T-helper 2 cell treated with Interferon-gamma antibody and Interleukin-4, amounts not matched to agents 100 ng/mL and 5 ng/mL, for 36 hours (primary cell): ENCODE data around the gene TSKU. TPM values are rescaled to one million over a fixed set of nuclear protein-coding genes. Genes with fewer than 3 reads are reported as not detected.

ENCODE experiments used
- intact Hi-C: fragments of 100-400 bp; cut with micrococcal nuclease; formaldehyde crosslinking; loops from one replicate; pipeline ENCODE4 v1.15.1; 2023
- total RNA-seq: library from RNA; stranded (reverse); gene quantifications from 2 replicates; pipeline ENCODE4 v1.2.3, GENCODE V29; 2022

TSKU gene
- total RNA-seq, 1 donor from 2014 or later: 2.3 TPM

- intact Hi-C loops: no loop called here
Measured at GRCh38 chr11:76769645-76770586, 13.2 kb upstream of the TSKU start.

DNA sequence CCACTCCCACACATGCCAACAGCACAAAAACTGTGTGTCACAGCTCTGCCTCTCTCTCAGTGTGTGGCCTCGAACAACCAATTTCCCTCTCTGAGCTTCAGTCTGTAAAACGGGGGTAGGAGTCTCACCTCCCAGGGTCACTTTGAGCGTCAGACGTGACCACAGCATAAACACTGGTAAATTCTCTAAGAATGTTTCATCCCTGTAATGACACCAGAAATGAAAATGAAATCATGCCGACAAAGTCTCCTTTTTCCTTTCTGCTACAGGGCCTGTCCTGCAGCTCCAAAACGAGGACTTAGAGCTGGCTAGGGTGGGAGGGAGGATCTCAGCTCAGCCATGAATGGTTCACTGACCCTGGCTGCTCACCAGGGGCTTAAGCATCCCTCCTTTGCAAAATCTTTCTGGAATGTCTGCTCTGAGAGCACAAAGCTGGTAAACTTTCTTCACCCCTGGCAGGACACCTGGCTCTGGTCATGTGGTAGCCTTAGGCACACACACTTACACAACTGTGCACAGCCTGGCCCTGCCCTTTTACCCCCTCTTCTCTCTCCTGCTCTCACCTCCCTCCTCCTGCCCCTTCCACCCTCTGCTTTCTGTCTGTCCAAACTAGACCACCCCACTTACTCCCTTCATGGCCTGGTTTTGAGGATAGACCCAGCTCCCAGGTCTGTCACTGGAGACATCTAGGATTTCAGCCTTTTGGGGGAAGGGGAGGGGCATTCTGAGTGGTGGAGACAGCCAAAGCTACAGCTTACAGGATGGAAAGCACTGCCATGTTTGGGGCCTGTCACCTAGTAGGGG is 12.3 kb upstream of the TSKU start:
- intact Hi-C loops: no loop called here

- intact Hi-C loops: no loop called here
Measured at GRCh38 chr11:76771446-76772099, 11.6 kb upstream of the TSKU start.

- intact Hi-C loops: no loop called here
Measured at GRCh38 chr11:76772100-76772782, 10.9 kb upstream of the TSKU start.

GRCh38 chr11:76772783-76773106 is 10.4 kb upstream of the TSKU start:
- intact Hi-C loops: no loop called here

GRCh38 chr11:76773921-76774361 is 9.2 kb upstream of the TSKU start:
- intact Hi-C loops: no loop called here

DNA sequence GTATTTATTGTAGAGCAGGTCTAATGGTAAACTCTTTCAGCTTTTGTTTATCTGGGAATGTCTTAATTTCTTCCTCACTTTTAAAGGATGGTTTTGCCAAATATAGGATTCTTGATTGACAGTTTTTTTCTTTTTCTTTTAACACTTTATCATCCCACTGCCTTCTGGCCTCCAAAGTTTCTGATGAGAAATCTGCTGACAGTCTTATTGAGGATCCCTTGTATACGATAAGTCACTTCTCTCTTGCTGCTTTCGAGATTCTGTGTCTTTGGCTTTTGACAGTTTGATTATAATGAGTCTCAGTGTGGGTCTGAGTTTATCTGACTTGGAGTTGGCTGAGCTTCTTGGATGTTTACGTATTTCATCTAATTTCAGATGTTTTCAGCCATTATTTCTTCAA is 6.7 kb upstream of the TSKU start:
- intact Hi-C loops: no loop called here

DNA sequence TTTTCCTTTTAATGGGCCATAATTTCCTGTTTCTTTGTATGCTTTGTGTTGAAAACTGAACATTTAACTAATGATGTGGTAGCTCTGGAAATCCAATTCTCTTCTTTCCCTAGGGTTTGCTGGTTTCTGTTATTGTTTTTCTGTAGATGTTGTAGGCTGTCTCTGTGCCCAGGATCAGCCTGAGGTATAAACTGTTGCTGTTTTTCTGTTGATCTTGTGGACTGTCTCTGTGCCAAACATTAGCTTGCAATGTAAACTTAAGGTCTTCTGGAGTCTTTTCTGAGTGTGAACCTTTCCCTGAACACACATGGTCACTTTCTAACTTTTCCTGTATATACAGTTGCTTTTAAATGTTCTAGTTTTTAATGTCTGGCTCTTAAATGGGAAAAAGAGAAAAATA is 5.9 kb upstream of the TSKU start:
- intact Hi-C loops: no loop called here

DNA sequence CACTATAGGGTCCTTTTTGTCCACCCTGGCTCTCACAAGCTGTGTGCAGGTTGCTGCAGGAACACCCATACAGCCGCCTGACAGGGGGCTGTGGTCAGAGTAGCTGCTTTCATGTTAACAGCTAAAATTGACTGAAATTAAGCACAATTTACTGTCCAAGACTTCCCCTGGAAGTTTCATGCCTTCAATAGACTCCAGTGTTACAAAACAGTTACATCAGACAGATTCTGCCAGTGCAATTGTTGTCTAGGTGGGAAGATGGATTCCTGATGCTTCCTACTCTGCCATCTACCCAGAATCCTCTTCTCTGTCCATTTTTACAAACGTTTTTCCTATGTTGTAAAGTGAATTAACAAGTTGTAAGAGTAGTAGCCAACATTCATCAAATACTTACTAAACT is 5.3 kb upstream of the TSKU start:
- intact Hi-C loops: no loop called here

DNA sequence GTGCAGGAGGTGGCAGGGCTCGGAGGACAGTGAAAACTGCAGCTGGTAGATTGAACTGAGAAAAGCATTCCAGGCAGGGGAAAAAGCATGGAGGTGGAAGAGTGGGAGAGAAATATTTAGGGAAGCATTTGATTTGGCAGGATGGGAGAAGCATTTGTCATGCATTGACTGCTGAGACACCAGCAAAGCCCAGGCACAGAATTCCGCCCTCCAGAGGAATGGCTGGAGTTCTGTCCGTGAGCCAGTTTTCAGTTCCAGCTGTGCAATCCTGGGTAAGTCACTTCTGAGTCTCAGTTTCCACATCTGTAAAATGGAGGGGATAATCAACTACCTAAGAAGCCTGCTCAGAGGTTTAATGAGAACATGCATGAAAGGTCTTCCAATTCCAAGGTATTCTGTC is 4.3 kb upstream of the TSKU start:
- intact Hi-C loops: no loop called here

GRCh38 chr11:76781046-76781801 is 1.9 kb upstream of the TSKU start:
- intact Hi-C loops: no loop called here

DNA sequence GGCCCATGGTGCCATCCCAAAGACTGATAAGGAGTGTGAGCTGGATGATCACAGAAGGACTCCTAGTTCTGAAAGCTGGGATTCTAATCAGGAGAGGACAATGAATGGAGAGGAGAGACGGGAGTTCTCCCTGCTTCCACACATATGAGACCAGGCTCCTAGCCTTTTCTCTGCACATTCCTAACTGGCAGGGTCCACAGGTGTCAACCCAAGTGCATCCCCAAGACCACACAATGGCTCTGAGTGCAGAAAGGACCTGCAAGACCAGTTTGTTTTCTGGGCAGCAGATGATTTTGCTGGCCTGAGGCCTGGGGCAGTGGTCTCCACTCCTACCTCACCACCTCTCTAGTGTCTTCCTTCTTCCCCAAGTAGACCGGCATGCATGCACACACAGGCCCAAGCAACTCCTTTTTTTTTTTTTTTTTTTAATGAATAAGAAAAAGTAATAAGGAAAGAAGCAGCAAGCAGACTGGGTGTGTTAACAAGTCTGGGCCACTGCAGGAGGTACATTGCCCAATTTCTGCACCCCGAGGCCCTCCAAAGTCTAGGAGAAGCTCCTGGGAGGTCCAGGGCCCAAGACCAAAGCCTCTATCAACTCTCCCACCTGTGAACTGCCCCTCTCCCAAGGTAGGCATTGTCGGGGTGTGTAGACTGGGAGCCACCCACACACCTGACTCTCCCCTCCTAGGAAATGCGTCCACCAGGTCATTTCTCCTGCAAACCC is 1.2 kb upstream of the TSKU start:
- intact Hi-C loops: loop anchor here (2.0 kb wide), 1 partner anchor 17 kb away; no protein-coding TSS in a partner anchor

GRCh38 chr11:76782531-76783293 is 444 bp upstream of the TSKU start:
- intact Hi-C loops: loop anchor here (2.0 kb wide), 1 partner anchor 16 kb away; no protein-coding TSS in a partner anchor

GRCh38 chr11:76783896-76784813 is 999 bp downstream of the TSKU start:
- intact Hi-C loops: loop anchor here (2.0 kb wide), 1 partner anchor 15 kb away; no protein-coding TSS in a partner anchor

GRCh38 chr11:76785513-76785912 is 2.4 kb downstream of the TSKU start:
- intact Hi-C loops: no loop called here

DNA sequence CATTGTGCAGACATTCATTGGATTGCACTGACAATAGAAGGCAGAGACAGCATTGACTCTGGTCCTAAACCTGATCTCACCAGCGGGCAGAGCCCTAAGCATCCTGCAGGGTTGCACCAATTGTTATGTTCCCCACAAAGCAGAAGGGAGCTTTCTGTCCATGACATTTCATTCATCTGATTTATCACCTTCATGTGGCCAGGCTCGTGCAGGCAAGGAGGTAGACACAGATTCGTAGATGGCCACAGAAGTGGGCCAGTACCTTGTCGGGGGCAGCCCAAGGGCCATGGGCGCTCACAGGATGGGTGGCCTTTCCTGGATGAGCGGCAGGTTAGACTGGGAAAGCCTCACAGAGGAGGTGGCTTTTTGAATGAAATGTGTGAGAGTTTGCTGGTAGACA is 2.9 kb downstream of the TSKU start:
- intact Hi-C loops: no loop called here

GRCh38 chr11:76786441-76787014 is 3.4 kb downstream of the TSKU start:
- intact Hi-C loops: no loop called here

DNA sequence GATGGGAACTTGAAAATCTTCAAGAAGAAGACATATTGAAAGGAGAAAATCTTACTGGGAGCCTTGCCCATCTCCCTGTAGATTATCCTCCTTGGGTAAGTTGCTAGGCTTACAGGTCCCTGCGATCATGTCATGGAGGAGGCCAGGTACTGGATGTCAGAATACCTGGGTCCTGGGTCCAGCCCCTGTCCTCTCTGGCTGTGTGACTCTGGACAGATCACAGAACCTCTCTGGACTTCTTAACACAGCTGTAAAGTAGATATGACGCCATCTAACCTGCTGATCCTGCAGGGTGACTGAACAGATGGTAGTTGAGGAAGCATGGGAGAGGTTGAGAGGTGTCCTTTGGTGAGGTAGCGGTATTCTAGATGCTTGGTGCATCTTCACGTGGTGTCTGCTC is 4.1 kb downstream of the TSKU start:
- intact Hi-C loops: no loop called here
